ELR (cell line): ENCODE measurements around the gene C2CD2.
"Not testable (repeated sequence)": the region's sequence is repeated elsewhere in the genome, so short reads cannot be mapped to it uniquely, and the experiment has no call there.

Source experiments
- DNase-seq: peaks from one replicate; pipeline ENCODE4 v3.0.0-alpha.2; 2015; ENCODE audit warnings: low read depth

The C2CD2 gene

GRCh38 chr21:41974752-41975053, 20.9 kb upstream of the C2CD2 start:
- DNase-seq: no peak

- peak; percentile 46 for DNase-seq
Measured at GRCh38 chr21:41973861-41974751, 20.3 kb upstream of the C2CD2 start.

- no peak for DNase-seq
Measured at GRCh38 chr21:41973427-41973831, 19.6 kb upstream of the C2CD2 start.

- DNase-seq: no peak
Measured at GRCh38 chr21:41972511-41973205, 18.8 kb upstream of the C2CD2 start.

- no peak for DNase-seq
Measured at GRCh38 chr21:41971891-41972290, 18.1 kb upstream of the C2CD2 start.

- no peak for DNase-seq
Measured at GRCh38 chr21:41970751-41971653, 17.2 kb upstream of the C2CD2 start.

GRCh38 chr21:41970106-41970391, 16.2 kb upstream of the C2CD2 start:
- no peak for DNase-seq

GRCh38 chr21:41967708-41968107, 13.9 kb upstream of the C2CD2 start:
- DNase-seq: no peak

GRCh38 chr21:41966872-41967621, 13.2 kb upstream of the C2CD2 start:
- no peak for DNase-seq

GRCh38 chr21:41966041-41966833, 12.4 kb upstream of the C2CD2 start:
- DNase-seq: peak; percentile 73

- DNase-seq: no peak
Measured at GRCh38 chr21:41965461-41966013, 11.7 kb upstream of the C2CD2 start.

GRCh38 chr21:41965045-41965444, 11.2 kb upstream of the C2CD2 start:
- no peak for DNase-seq

GRCh38 chr21:41964171-41964570, 10.4 kb upstream of the C2CD2 start:
- no peak for DNase-seq

GRCh38 chr21:41962425-41962966, 8.7 kb upstream of the C2CD2 start:
- DNase-seq: no peak

GRCh38 chr21:41961753-41962152, 7.9 kb upstream of the C2CD2 start:
- no peak for DNase-seq

GRCh38 chr21:41961282-41961701, 7.5 kb upstream of the C2CD2 start:
- peak; percentile 97 for DNase-seq

- no peak for DNase-seq
Measured at GRCh38 chr21:41960386-41960785, 6.6 kb upstream of the C2CD2 start.

- DNase-seq: not testable (repeated sequence)
Measured at GRCh38 chr21:41959697-41960096, 5.9 kb upstream of the C2CD2 start.

GRCh38 chr21:41958886-41959563, 5.2 kb upstream of the C2CD2 start:
- no peak for DNase-seq
